Bronchial epithelial cell (primary cell): ENCODE results near the gene BMPR1B. TPM values are rescaled to one million over a fixed set of nuclear protein-coding genes. Genes with fewer than 3 reads are reported as not detected.

Source experiments
- DNase-seq: peaks from one replicate; pipeline ENCODE4 v3.0.0-alpha.2; 2010; ENCODE audit warnings: low read depth
- FAIRE-seq: peaks from 2 replicates; lab custom pipeline; 2011; peaks lifted over from hg19 to GRCh38; lab: Jason Lieb, UNC
- H3K27me3 ChIP-seq: 2 replicates; pipeline ENCODE4 v1.5.1; 2011; ENCODE audit warnings: low read length; ENCODE audit not compliant: control insufficient read depth, insufficient read depth
- H3K36me3 ChIP-seq: 2 replicates; pipeline ENCODE4 v1.5.1; 2011; ENCODE audit warnings: low read length; ENCODE audit not compliant: control insufficient read depth, insufficient read depth
- H3K4me3 ChIP-seq: 2 replicates; pipeline ENCODE4 v1.5.1; 2011; ENCODE audit warnings: mild to moderate bottlenecking, low read depth, low read length, control low read depth
- total RNA-seq: library from RNA; depleted of rRNA; stranded (reverse); fragments of >200 nt; gene quantifications from 2 replicates; pipeline ENCODE4 v1.2.1, GENCODE V29; 2014
- TF ChIP-seq, protein P1 (sequence below): IDR thresholded peaks from 2 replicates; pipeline ENCODE4 v1.5.1; 2011; ENCODE audit warnings: mild to moderate bottlenecking, moderate library complexity, low read length, control low read depth, inconsistent platforms; ENCODE audit not compliant: insufficient read depth, severe bottlenecking

BMPR1B gene
- total RNA-seq, 1 donor from 2014 or later: 15.3 TPM

DNA sequence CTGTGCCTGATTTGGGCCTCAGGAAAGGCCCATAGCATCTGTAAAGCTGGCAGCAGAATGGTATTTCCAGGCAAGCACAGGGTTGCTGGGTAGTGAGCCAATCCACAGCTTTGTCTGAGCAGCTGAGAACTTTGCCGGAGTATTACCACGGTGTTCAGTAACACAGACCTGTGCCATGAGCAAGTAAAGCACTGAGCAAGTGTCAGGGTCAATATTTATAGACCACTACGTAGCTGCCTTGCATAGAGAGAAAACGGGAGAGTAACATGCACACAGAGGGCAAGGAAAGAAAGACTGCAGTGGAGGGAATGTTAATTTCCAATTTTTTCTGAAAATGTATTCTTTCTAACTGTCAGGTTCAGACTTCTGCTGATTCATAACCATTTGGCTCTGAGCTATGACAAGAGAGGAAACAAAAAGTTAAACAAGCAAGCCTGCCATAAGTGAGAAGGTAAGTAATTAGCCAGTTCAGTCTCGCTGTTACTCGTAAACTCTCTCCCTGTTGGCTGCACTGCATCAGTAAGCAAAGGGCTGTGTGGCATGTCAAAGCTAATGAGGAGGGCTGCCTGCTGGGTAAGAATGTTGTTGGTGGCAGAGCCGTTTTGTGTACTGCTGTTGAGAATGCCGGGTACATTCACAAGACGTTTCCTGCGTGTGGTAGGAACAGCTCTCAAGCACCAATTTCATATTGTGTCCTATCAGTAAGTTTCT is 238.1 kb downstream of the BMPR1B start:
- DNase-seq (peak; percentile 51), FAIRE-seq (no peak)
- TF ChIP-seq, protein P1, sequence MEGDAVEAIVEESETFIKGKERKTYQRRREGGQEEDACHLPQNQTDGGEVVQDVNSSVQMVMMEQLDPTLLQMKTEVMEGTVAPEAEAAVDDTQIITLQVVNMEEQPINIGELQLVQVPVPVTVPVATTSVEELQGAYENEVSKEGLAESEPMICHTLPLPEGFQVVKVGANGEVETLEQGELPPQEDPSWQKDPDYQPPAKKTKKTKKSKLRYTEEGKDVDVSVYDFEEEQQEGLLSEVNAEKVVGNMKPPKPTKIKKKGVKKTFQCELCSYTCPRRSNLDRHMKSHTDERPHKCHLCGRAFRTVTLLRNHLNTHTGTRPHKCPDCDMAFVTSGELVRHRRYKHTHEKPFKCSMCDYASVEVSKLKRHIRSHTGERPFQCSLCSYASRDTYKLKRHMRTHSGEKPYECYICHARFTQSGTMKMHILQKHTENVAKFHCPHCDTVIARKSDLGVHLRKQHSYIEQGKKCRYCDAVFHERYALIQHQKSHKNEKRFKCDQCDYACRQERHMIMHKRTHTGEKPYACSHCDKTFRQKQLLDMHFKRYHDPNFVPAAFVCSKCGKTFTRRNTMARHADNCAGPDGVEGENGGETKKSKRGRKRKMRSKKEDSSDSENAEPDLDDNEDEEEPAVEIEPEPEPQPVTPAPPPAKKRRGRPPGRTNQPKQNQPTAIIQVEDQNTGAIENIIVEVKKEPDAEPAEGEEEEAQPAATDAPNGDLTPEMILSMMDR: no peak
- Histone ChIP-seq H3K27me3 (no peaks in the 10 kb centered on the region), H3K4me3 (no peak overlapping the region), H3K36me3 (no peaks in the 10 kb centered on the region)

DNA sequence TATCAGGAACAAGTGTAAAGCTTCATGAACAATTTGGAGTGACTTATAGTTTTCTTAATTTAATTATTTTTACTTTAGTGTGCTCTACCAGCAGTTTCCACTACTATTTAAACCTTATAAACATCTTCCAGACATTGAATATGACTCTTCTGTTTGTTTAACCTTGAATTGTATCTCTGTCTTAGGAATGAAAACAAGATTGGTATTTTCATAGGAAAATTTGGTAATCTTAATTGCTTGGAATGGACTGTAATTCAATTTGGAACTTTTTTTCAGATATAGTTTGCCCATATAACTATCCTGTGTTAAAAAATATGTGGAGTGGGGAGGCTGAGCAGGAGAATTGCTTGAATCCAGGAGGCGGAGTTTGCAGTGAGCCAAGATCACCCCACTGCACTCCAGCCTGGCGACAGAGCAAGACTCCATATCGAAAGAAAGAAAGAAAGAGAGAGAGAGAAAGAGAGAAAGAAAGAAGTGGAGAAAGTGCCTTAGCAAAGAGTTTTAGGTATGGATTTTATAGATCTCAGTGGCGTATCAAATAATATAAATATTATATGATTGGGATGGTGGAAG is 242.4 kb downstream of the BMPR1B start:
- no peak for FAIRE-seq
- no peaks in the 10 kb centered on the region for H3K36me3 ChIP-seq
- H3K27me3 ChIP-seq: no peaks in the 10 kb centered on the region

DNA sequence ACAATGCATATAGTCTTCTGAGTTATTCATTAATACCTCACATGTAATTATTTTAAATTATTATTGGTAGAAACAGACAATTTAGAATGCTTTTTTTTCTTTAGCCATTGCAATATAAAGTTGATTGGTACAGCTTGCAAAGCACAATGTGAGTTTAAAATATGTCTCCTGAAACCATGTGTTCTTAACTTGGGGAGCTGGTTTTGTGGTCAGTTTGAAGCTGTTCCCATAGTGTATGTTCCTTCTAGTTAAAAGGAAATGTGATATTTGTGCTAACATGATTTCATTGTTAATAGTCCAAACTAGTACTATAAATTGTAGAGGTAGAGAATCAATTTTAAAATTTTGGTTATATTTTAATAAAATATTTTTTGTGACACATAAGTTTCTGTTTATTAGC is 247.2 kb downstream of the BMPR1B start:
- Histone ChIP-seq H3K4me3 (no peak overlapping the region), H3K27me3 (no peaks in the 10 kb centered on the region), H3K36me3 (no peaks in the 10 kb centered on the region)
- FAIRE-seq: no peak
- TF ChIP-seq, protein P1: no peak
- DNase-seq: no peak

More for the DNA sequence above, 242.4 kb downstream of the BMPR1B start:
- no peak for DNase-seq
- TF ChIP-seq, protein P1: no peak
- H3K4me3 ChIP-seq: no peak overlapping the region

- no peak for DNase-seq
- H3K4me3 ChIP-seq: no peak overlapping the region
- no peaks in the 10 kb centered on the region for H3K36me3 ChIP-seq
- no peak for FAIRE-seq
- TF ChIP-seq, protein P1: no peak
- no peaks in the 10 kb centered on the region for H3K27me3 ChIP-seq
Observed at GRCh38 chr4:95007998-95008397, 250.2 kb downstream of the BMPR1B start.

DNA sequence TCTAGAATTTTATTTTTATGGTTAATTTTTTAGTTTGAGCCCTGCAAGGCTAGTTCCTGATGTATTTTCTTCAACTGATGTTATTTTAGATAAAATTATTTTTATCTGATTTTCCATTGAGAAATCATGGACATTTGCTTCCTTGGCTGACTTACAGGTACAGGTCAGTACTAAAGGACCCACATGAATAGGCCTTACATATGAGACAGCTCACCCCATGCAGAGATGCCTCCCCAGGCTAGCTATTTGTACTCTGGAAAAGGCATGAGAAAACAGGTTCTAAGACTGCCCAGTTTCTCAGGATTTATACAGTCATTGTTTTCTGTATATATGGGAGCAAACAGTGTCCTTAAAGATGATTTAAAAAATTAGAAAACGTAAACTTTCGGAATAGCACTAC is 255.5 kb downstream of the BMPR1B start:
- FAIRE-seq: no peak
- no peak overlapping the region for H3K4me3 ChIP-seq
- H3K27me3 ChIP-seq: no peaks in the 10 kb centered on the region
- no peak for DNase-seq
- TF ChIP-seq, protein P1: no peak
- H3K36me3 ChIP-seq: no peaks in the 10 kb centered on the region
